Measurements from ENCODE around the gene TRIM38.
"Not testable (repeated sequence)": the region's sequence is repeated elsewhere in the genome, so short reads cannot be mapped to it uniquely, and the experiment has no call there.

- TF ChIP-seq, protein P1, sequence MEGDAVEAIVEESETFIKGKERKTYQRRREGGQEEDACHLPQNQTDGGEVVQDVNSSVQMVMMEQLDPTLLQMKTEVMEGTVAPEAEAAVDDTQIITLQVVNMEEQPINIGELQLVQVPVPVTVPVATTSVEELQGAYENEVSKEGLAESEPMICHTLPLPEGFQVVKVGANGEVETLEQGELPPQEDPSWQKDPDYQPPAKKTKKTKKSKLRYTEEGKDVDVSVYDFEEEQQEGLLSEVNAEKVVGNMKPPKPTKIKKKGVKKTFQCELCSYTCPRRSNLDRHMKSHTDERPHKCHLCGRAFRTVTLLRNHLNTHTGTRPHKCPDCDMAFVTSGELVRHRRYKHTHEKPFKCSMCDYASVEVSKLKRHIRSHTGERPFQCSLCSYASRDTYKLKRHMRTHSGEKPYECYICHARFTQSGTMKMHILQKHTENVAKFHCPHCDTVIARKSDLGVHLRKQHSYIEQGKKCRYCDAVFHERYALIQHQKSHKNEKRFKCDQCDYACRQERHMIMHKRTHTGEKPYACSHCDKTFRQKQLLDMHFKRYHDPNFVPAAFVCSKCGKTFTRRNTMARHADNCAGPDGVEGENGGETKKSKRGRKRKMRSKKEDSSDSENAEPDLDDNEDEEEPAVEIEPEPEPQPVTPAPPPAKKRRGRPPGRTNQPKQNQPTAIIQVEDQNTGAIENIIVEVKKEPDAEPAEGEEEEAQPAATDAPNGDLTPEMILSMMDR (IDR thresholded peaks at IDR 0.05): not testable (repeated sequence)
- not testable (repeated sequence) for TF ChIP-seq POLR2A (IDR thresholded peaks at IDR 0.05)
These were observed 44.3 kb downstream of the TRIM38 start for GRCh38 chr6:26006940-26007305.

Data from body of pancreas (tissue), 4 donors.